ENCODE measurements around the gene BBS9. TPM values are rescaled to one million over a fixed set of nuclear protein-coding genes. Genes with fewer than 3 reads are reported as not detected.

The BBS9 gene
- total and polyA plus RNA-seq, 2 of the 4 experiments (the other 2 are of a cell fraction): 7.9 to 9.5 TPM

GRCh38 chr7:33578166-33578565, 448.8 kb downstream of the BBS9 start:
- H4K91ac ChIP-seq (ENCODE audit: insufficient read depth, low read depth, low read length): no peak overlapping the region
- no peak overlapping the region for H2AFZ ChIP-seq (replicated peaks; ENCODE audit: low read length, poor library complexity)
- H3K9me1 ChIP-seq (ENCODE audit: insufficient read depth, low read length): no peaks in the 10 kb centered on the region
- H3K9me3 ChIP-seq (ENCODE audit: control insufficient read depth, insufficient read depth, low read length): no peaks in the 10 kb centered on the region
- no peak overlapping the region for H2BK15ac ChIP-seq (ENCODE audit: low read depth, low read length)
- BruUV-seq (replicated peaks): no TSS peak
- H3K18ac ChIP-seq (ENCODE audit: low read depth, low read length): peak overlapping the region; percentile 82
- no peak overlapping the region for H2BK5ac ChIP-seq (ENCODE audit: low read depth, low read length, poor library complexity, severe bottlenecking)
- no peak overlapping the region for H3K9ac ChIP-seq (ENCODE audit: low read depth, low read length)
- no CpG with 5 or more reads among the region's 1 CpG for WGBS, 2 experiments (ENCODE audit: extremely low coverage in 2 of 2, insufficient read length in 1 of 2)
- no peaks in the 10 kb centered on the region for H3K27me3 ChIP-seq (ENCODE audit: control insufficient read depth, insufficient read depth, low read length)
- dilution Hi-C loops (cut with HindIII; ENCODE audit: low sequenced_read_pairs, unreplicated experiment): no loop called here
- no peak for TF ChIP-seq CTCF (conservative IDR thresholded peaks at IDR 0.05; ENCODE audit: low read depth, low read length)
- no peak for TF ChIP-seq SMC3 (IDR thresholded peaks at IDR 0.05; ENCODE audit: low read depth, low read length)
- no peak overlapping the region for H2BK120ac ChIP-seq (ENCODE audit: low read depth, low read length)
- H3K14ac ChIP-seq (replicated peaks; ENCODE audit: low read depth, low read length): no peak overlapping the region
- CTCF ChIA-PET: no interaction called here
- no peak overlapping the region for H3K4me2 ChIP-seq (ENCODE audit: low read depth, low read length)
- POLR2A ChIA-PET (ENCODE audit: unreplicated experiment): no interaction called here
- in situ Hi-C loops (cut with MboI; ENCODE audit: low sequenced_read_pairs): no loop called here
- no peak overlapping the region for H4K8ac ChIP-seq (ENCODE audit: low read depth in 2 of 2, low read length in 2 of 2)
- H2BK20ac ChIP-seq (ENCODE audit: low read depth, low read length): no peak overlapping the region
- no peaks in the 10 kb centered on the region for H3K36me3 ChIP-seq (ENCODE audit: control insufficient read depth, insufficient read depth, low read length)
- no peak overlapping the region for H2AK9ac ChIP-seq (replicated peaks; ENCODE audit: low read depth, low read length, poor library complexity)
- H3K56ac ChIP-seq (ENCODE audit: extremely low read depth, insufficient read depth, low read length): no peak overlapping the region
- peak overlapping the region; percentile 12; the same call in 1 of the 2 replicates for H4K5ac ChIP-seq (ENCODE audit: low read depth, low read length)
- H2AK5ac ChIP-seq (ENCODE audit: low read depth, low read length): no peak overlapping the region; the same call in 1 of the 2 replicates
- no peak overlapping the region for H3K4me3 ChIP-seq (ENCODE audit: insufficient read depth, low read depth, low read length)
- intact Hi-C loops (cut with micrococcal nuclease): no loop called here
- no peaks in the 10 kb centered on the region for H3K79me1 ChIP-seq (ENCODE audit: low read depth in 1 of 2, low read length in 2 of 2)
- no peak overlapping the region for H3K4ac ChIP-seq (ENCODE audit: low read depth, low read length)
- H3K23ac ChIP-seq (ENCODE audit: low read depth, low read length): no peak overlapping the region
- peaks cover 16% of the 10 kb centered on the region for H3K4me1 ChIP-seq (ENCODE audit: control insufficient read depth, insufficient read depth, low read length)
- DNase-seq (peak; percentile 28), ATAC-seq (ENCODE audit: low read depth) (no peak)
- no peak overlapping the region for H3K27ac ChIP-seq (ENCODE audit: insufficient read depth, low read length)
- no peaks in the 10 kb centered on the region for H4K20me1 ChIP-seq (ENCODE audit: insufficient read depth, low read length)
